ENCODE measurements around the gene LDLRAD4.
A peak's percentile ranks its signal among the peaks of the same experiment; 100 is the strongest.

Gene LDLRAD4

DNA sequence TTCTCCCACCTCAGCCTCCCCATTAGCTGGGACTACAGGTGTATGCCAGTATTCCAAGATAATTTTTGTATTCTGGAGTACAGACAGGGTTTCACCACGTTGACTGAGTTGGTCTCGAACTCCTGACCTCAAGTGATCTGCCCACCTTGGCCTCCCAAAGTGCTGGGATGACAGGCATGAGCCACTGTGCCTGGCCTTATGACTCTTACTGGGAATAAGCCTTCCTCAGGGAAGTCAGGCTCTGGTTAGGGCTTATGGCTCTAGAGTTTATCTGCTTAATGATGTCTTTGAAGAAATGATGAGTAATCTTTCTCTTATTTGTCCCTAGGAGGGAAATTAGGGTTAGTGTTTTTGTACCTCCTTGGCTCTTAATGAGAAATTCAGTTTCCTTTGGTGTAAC lies 320.1 kb downstream of the LDLRAD4 start:
- no peak for DNase-seq (ENCODE audit: low spot score)

DNA sequence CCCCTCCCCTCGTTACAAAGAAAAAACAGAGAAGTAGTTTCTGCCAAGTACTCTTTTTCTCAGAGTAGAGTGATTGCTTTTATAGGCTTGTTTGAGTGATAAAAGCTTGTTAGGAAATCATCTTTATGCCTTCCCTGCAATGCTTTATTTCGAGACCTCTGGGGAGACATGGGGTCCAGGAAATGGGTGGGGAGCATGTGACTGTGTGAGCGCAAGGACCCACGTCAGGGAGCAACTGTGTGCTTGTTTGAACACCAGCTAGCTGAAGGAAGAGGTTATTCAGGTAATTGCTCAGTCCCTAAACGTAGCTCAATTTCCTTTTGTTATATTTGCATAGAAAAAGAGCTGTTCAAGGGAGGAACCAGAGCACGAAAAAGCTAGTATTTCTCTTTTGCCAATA lies 320.5 kb downstream of the LDLRAD4 start:
- DNase-seq (ENCODE audit: low spot score): no peak

DNA sequence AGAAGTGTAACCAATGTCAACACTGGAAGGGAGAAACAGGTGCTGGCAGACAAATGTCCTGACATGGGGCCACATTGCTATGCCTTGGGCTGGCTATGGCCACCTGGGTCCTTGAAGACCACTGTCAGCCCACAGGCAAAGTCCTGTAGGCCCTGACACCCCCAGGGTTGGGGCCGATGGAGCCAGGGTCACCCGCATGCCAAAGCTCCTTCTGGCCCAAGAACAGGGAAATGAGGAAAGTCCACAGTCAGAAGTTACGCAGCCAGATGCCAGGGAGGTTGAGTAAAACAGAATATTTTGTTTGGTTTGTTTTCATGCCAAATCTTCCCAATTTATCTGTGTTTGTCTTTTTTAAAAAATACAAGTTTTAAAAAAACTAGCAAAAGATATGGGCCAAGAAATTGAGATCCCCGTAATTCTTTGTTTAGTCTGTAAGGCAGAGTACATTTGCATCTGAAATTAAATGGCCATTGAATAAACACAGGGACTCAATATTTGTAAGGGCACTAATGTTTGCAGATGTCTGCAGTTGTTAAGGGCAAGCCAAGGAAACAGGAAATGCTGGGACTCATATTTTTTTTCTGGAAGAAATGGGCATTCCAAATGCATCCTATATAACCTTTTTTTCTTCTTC lies 321.4 kb downstream of the LDLRAD4 start:
- DNase-seq (ENCODE audit: low spot score): no peak

DNA sequence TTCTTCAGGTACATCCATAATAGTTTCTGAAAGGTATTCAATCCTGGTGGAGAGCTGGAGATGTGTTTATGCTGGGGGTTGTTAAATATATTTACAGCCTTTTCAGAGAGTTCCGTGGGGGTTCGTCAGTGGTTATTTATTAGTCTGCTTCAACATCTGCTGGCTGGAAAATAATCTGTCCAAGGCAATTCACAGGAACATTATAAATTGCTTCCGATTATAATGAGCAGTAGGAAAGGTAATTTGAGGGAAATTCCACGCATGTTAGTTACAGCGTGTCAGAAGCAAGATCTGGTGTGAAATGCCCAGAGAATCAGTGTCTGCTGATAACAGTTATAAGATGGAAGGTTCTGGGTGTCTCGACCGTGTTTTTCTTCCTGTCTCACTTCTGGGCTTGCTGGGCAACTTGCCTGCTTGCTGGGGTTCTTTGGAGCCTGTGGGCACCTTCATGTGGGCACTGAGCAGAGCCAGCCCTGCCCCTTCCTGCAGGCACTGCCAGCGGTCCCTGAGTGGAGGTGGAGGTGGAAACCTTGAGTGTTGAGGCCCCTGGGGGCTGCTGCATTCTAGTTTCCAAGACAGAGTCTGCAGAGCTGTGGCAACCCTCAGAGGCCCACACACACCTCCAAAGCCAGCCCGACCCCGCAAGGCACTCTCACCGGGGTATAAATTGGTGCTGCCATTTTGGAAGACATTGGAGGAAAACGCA lies 322.1 kb downstream of the LDLRAD4 start:
- DNase-seq (ENCODE audit: low spot score): no peak

DNA sequence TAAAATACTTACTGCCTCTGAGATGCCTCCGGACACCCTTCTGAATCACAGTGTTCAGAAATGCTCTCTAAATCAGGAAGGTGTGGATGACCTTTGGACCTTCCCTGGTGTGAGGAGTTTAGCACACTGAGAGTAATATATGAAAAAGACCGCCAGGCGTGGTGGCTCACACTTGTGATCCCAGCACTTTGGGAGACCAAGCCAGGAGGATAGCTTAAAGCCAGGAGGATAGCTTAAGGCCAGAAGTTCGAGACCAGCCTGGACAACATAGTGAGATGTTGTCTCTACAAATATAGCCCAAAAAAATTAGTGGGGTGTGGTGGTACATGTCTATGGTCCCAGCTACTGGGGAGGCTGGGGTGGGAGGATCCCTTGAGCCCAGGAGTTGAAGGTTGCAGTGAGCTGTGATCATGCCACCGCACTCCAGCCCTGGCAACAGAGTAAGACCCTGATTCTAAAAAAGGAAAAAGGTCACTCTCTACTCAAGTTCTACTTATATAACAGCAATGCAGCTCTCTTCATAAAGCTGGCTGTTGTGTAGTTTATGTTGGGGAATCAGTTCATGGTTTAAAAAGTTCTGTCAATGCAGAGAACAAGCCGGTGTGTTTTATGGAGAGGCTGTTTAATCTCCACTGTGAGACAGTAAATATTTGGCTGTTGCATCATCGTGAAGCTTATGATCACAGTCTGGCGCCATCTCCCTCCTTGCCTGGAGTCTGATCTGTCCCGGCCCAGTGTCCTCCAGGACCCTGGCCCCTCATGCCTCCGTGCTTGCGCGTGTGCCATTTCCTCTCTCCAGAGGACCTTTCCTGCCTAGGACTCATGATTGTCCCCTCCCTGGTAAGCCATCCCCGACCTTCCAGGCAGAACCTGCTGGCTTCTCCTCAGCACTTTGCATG lies 323.3 kb downstream of the LDLRAD4 start:
- no peak for DNase-seq (ENCODE audit: low spot score)

- no peak for DNase-seq (ENCODE audit: low spot score)
Measured at GRCh38 chr18:13542520-13542847, 323.9 kb downstream of the LDLRAD4 start.

GRCh38 chr18:13543144-13543543 lies 324.6 kb downstream of the LDLRAD4 start:
- no peak for DNase-seq (ENCODE audit: low spot score)

DNA sequence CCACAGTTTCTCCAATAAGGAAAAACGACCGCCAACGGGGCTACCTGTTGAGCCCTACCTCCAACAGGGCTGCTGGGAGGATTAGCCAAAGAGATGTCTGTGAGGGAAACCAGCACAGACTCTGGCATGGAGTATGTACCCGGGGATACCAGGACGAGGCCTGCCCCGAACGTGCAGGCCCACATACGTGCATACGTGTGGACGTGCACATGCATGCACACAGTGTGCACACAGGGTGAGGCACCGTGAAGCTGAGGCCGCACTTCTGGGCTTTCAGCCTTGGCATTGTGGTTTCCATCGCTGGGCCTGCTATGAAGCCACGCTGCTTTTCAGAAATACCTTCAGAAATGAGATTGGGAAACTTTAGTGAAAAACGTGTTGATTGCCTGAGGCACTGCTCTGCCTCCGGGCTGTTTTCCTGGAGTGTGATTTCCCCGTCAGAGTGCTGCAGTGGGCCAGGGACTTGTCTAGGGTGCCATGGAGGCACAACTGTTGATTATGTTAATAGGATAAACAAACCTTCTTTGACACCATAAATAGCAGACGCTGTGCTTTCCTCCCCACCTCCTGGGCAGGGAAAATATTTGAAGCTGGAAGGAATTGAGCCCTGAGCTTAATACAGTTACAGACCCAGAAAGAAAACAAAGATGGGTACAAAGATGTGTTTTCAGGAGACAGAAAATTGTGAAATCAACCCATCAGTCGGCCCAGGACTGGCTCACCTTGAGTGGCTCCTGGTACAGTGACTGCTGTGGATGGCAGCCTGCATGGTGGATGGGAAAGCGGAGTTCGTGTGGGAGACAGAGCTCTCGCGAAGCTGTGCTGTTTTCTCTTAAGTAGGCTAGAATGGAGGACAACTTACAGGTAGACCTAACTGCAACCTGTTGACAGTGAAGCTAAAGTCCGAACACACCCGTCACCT lies 325.5 kb downstream of the LDLRAD4 start:
- no peak for DNase-seq (ENCODE audit: low spot score)

DNA sequence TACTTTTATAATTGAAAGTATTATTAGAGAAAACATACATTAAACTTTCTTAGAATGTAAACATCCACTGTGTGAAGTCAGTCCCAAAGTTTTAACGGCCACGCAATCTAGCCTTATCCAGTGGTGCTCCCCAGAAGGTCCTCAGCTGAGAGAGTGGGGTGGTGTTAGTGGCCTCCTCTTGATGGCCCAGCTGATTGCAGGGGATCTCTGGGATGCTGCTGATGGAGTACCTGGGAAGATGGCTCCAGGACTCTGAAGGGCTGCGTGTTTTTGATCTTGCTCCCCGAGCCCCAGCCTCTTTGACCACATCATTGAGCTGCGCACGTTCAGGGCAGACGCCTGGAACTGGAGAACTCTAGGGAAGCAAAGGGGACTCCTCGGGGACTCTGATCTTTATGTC lies 326.4 kb downstream of the LDLRAD4 start:
- no peak for DNase-seq (ENCODE audit: low spot score)

- DNase-seq (ENCODE audit: low spot score): no peak
Measured at GRCh38 chr18:13545514-13545913, 327.0 kb downstream of the LDLRAD4 start.

- DNase-seq (ENCODE audit: low spot score): no peak
Measured at GRCh38 chr18:13545955-13546354, 327.4 kb downstream of the LDLRAD4 start.

DNA sequence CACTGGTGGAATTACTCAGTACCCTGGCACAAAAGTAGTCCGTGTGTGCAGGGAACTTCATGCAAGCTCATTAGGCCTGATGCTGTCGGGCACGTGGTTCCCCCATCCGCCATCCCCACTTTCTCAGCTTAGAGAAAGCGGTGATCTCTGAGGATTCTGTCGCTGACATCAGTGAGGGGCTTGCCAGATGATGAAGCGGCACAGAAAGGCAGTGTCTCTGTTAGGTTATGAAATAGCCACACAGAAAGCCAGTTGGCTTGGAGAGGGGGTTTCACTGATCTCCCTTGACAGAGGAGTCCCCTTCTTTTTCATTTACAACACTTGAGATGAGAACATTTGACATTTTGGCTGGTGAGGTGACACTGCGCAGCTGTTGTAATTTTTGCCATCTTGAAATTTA lies 328.1 kb downstream of the LDLRAD4 start:
- DNase-seq (ENCODE audit: low spot score): no peak

- no peak for DNase-seq (ENCODE audit: low spot score)
Measured at GRCh38 chr18:13547347-13547746, 328.8 kb downstream of the LDLRAD4 start.

DNA sequence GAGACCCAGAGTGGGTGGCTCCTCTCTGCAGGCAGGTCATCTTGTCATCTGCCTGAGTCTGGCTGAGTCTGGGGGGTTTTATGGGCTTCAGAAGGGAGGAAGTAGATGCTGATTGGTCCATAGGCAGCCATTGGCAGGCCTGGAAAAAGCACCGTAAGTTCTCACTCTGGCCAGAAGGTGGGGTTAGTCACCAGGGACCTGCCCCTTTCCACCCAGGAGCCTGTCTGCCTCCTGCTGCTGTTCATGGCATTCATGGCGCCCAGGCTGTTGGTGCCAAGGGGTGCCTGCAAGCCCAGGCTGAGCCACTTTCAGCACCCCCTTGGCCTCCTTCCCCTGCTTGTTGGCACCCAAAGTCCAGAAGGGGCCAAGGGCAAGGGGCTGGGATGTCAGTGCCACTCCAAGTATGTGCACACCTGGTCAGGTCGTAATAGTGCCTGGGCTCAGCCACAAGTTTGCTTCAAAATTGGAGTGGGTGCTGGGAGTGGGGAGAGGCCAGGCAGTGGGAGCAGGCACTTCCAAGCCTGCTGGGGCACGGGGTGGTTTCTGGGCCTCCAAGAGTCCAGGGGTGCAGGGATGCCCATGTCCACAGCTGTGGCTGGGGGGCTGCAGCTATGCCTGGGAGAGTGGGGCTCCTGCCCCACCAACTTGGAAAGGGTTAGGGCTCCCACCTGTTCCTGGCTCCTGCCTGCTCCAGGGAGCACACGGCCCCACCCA lies 329.7 kb downstream of the LDLRAD4 start:
- DNase-seq (ENCODE audit: low spot score): peak; percentile 7

GRCh38 chr18:13548966-13549879 lies 330.7 kb downstream of the LDLRAD4 start:
- no peak for DNase-seq (ENCODE audit: low spot score)

GRCh38 chr18:13549880-13550232 lies 331.3 kb downstream of the LDLRAD4 start:
- DNase-seq (ENCODE audit: low spot score): no peak

GRCh38 chr18:13550418-13551304 lies 332.1 kb downstream of the LDLRAD4 start:
- no peak for DNase-seq (ENCODE audit: low spot score)

GRCh38 chr18:13551305-13551603 lies 332.7 kb downstream of the LDLRAD4 start:
- no peak for DNase-seq (ENCODE audit: low spot score)

All from RKO (cell line).